Activated CD4-positive, CD25-positive, alpha-beta regulatory T cell treated with anti-CD3 and anti-CD28 coated beads, Interleukin-2, amount 50 U/mL, for 24 hours (primary cell): Measurements from ENCODE around the gene NEUROD6.

Experiments used
- ATAC-seq, 2 donors: fragments of 150-1000 bp; cut with Tn5 transposase; one replicate each; pipeline ENCODE4 v1.10.0; 2021; ENCODE audit warnings: mild to moderate bottlenecking in 1 of 2, moderate library complexity in 1 of 2

Gene NEUROD6

DNA sequence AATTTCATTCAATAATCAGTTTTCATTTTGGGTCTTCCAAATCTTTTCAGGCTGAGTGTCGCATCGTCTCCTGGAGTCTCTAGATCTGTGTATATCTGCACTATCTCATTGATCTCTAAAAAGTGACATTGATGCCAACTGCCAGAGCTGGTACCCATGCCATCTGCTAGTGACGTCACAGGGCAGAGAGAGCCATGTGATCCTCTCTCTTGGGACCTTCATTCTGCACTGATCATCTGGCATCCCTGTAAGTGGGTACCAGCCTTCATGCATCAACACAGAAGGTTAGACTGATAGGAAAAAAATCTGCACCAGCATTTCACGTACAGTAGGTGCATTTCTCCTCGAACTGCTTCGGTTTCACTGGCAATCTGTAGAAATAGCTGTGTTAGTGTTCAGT, at the start of gene NEUROD6:
Gene NEUROD6, minus strand, starts transcription at position 124 of the 400 bp plus-strand sequence. CDS start 1,458 bp downstream, outside the sequence.
- no peak for ATAC-seq

GRCh38 chr7:31384466-31384865, 43.9 kb upstream of the NEUROD6 start:
- ATAC-seq: no peak

GRCh38 chr7:31382722-31383121, 42.2 kb upstream of the NEUROD6 start:
- ATAC-seq: no peak

DNA sequence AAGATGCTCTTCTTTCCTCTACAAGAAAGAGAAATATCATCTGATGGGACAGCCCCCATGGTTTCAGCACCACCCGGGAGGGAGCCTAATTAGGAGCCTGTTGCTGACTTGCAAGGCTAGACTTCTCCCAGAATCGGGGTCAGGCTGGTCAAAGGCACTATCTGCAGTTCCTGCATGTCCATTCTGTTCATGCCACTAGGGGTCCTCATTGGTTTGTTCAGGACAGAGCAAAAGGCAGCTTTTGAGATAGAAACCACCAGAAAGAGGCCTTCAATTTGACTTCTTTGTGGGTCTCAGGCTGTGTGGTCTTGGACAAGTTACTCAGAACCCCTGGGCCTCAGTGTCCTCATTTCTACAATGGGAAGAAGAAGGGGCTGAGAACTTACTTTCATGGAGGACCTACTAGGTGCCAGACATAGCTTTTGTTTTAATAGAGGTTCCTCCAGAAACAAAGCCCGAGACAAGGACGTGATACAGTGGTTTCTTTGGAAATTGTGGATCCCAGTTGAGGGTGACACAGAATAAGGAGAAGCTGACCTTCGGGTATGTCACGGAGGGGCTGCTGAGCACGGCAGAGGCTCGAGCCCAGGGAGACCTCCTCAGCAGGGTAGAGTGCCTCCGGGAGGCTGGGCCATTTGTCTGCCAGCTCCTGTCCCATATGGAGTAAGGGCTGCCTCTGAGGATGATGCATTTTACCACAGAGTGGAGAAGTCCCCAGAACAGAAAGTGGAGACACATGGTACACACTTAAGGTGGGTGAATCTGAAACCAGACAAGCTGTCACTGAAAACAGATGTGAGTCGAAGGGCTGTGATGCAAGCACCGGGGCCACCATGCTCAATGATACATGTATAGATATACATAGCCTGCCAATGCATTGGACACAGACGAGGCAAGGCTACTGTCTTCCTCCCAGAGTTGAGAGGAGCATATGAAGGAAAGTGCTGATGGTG, 33.1 kb upstream of the NEUROD6 start:
- ATAC-seq: no peak

- no peak for ATAC-seq
Measured at GRCh38 chr7:31372231-31372959, 31.9 kb upstream of the NEUROD6 start.

- ATAC-seq: no peak
Measured at GRCh38 chr7:31371621-31372020, 31.1 kb upstream of the NEUROD6 start.

DNA sequence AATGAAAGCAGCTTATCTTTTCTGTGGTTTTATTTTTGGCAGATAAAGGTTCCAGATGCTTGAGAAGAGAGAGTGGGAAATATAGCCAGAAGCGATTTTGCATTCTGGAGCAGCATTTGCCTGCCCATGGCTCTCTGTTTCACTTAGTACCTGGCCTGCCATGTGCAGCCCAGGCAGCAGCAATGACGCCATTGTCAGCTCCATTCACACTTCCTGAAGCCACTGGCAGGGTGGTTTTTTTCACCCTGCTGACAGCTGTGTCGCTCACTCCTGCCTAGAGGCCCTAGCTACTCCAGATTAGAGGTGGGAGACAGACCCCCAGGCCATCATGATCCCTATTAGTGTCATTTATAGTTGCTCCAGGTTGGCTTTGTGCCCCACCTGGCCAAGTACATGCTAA, 30.1 kb upstream of the NEUROD6 start:
- ATAC-seq: no peak

DNA sequence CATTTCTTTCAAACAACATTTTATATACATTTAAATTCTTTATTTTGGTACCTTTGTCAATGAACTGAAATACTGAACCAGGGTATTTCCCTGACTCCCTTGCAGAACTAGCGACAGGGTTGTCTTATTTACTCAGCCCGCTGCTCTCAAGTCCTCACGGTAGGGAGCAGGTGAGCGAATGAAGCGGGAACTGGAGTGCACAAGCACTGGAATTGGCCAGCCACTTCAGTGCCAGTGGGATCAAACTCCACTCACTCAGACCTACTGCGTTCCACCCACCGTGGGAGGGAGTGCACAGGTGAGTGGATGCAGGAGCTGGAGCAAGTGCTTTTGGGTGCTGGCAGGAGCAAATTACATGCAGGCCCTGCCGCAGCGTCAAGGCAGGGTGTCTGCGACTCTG, 28.1 kb upstream of the NEUROD6 start:
- ATAC-seq: no peak

DNA sequence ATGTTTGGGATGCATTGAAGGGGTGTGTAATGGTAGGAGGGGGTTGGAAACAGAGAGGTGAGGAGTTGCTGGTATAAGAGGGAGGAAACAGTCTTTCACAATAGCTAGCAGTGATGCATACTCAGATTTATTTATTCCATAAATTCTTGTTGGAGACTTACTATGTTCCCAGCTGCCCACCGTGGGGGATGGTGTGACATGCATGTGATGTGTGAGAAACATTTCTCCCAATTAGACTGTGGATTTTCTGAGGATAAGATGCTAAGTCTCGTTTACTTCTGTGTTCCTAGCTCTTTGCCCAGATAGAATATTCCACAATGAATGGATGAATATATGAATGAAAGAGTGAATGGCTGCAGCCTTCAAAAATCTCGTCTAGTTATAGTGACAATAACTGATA, 23.0 kb upstream of the NEUROD6 start:
- no peak for ATAC-seq

- no peak for ATAC-seq
Measured at GRCh38 chr7:31363051-31363450, 22.5 kb upstream of the NEUROD6 start.

DNA sequence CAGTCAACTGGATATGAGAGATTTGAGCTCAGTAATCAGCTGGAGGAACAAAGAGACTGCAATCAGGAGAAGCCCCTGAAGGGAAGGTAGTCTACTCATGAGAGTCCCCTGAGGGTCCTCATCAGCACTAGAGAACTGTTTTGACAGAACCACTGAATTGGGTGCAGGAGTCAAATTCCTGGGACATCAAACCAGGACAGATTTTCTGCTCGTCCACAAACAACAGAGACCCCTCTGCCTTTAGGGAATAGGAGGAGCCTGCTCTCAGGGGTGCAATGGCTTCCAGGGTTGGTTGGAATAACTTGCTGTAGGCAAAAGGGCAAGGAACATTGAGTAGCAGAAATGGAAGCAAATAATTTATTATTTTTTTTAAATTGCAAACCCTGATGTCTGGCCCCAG, 21.9 kb upstream of the NEUROD6 start:
- no peak for ATAC-seq

GRCh38 chr7:31358467-31358866, 17.9 kb upstream of the NEUROD6 start:
- no peak for ATAC-seq

DNA sequence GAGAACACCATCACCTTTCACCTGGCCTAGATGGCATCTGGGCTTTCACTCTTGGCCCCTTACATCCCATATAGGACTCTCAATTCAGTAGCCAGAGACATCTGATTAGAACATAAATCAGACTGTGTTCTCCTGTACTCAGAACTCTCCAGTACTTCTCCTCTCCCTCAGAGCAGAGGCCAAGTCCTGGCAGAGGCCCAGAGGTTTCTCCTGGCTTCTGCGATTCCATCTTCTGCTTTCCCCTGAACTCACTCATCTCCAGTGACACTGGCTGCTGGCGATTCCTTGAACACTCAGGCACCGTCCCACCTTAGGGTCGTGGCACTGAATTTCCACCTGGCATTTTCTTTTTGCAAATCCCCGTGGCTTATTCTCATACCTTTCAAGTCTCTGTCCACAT, 4.9 kb upstream of the NEUROD6 start:
- no peak for ATAC-seq

DNA sequence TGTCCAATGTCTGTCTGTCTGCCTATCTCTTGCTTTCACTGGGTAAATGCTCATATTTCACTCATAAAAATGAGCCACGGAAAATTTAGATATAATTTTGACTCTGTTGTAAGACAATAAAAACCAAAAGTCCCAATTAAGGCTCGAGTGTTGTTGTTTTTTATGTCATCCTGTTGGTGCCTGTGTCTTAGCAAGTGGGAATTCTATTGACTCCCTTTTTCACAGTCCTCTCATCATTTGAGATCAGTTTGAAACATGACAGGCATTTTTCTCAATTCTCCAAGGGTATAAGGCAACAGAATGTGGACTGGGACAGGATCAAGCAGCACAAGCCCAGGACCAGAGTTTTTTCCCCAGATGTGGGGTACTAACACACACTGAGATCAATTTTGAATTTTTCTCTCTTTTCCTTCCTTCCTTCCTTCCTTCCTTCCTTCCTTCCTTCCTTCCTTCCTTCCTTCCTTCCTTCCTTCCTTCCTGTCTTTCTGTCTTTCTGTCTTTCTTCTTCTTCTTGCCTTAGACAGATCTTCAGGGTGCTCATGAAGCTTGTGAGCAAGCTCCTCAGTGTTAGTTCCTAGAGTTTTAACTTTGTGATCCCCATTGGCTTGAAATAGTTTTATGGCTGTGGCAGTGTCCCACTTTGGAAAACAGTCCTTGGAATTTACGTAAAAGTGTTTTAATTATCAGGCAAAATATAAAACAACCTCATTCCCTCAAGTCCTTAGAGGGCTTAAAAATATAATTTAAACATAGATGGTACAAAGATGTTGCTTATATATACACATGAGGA, 3.2 kb upstream of the NEUROD6 start:
- no peak for ATAC-seq

DNA sequence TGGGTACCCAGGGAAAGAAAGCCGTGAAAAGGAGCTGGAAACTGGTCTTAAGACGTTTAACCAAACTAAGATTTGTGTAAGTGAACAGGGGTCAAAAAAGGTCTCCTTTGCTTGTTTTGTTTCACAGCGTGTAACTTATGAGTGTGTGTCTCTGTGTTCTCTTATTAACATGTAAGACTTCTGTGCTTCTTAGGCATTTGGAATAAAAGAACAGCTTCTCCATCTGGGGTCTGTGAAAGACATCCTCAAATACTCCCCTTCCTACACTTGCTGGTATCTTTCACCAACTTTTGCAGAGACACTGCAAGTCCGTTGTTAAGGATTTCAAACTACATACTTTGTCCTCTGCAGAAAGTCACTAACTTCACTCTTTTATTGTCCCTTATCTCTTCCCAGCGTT, 615 bp upstream of the NEUROD6 start:
- ATAC-seq: no peak

- no peak for ATAC-seq
Measured at GRCh38 chr7:31340051-31340450, 475 bp downstream of the NEUROD6 start.

- ATAC-seq: no peak
Measured at GRCh38 chr7:31338706-31339105, 1.8 kb downstream of the NEUROD6 start.

GRCh38 chr7:31337002-31337565, 3.4 kb downstream of the NEUROD6 start:
- no peak for ATAC-seq

- no peak for ATAC-seq
Measured at GRCh38 chr7:31336202-31337001, 4.1 kb downstream of the NEUROD6 start.

DNA sequence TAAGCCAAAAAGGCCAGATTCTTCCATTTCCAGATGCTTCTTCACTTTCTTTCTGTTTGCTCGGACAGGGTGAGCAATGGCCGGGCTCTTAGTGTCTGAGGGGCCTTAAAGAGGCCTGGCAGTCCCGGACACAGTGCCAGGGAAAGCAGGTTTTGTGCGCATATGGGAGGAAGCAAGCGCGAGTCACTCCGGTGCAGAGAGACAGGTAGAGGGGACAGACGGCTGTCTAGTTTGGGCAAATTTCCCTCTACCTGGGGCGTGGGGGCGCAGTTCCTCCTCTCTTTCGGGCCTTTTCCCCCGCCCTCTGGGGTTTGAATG, 4.7 kb downstream of the NEUROD6 start:
- ATAC-seq: no peak

DNA sequence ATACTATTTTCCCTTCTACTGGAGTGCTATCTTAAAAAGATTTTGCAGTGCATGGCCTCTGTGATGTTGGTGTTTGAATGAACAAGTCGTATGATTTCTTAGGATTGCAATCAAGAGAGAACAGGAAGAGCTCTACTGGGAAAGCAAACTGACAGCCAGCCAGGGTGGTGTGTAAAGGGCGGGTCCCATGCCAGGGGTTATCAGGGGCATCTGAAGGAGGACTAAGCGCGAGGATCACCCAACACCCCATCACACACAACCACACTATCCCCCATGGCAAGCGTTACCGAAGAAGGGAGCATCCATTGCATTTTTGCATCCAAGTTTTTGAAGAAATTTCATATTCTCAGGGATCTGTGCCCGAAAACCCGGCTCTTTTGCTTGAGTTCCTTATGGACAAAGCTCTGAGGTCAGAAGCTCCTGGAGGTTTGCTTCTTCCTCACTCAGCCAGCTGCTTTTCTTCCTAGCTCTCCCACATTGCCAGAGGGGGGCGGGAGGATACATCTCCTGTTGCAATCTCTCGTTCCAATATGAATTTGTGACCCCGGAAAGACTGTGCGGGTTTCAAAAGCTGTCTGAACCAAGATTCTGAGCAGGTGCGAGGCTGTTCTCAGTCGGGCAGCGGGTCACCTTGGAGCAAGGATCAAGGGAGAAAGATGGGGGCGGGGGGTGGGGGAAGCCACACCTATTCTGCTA, 5.2 kb downstream of the NEUROD6 start:
- no peak for ATAC-seq
